ENCODE results near the gene CD302.

DNA sequence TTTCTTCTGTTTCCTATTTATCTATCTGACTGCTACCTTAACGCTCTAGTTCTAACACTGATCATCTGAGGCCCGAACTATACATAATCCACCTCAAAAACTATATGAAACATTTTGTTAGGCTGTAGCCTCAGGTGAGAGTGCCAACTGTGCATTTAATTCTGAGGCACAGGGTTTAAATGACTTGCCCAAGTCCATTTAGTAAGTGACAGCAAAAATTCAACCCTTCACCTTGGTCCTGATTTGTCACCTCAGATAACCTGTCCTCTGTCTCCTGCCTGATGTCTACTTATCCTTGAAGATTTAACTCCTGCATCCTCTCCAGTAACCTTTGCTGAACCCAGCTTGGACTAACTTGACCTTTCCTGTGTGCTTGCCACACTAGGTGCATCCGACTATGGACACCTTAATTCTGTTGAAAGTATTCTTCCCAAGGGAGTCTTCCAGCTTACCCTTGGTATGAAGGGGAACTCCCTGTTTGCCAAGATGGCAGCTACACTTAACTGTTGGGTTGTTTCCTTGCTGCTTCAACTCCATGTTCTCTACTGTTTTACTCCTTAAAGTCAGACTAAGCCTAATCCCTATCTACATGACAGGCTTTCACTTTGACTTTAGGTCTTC lies 23.5 kb downstream of the CD302 start:
- TF ChIP-seq POLR2A (IDR thresholded peaks at IDR 0.05) (no peak), CTCF (IDR thresholded peaks at IDR 0.05) (no peak)

Measured in testis (tissue), 2 donors.